HEK293T (cell line): ENCODE data around the gene PIEZO2.

Experiments
- BHLHE40 ChIP-seq: fragments of 450-650 bp; IDR thresholded peaks from 2 replicates; pipeline ENCODE4 v1.6.1; 2016; ENCODE audit warnings: mild to moderate bottlenecking, moderate library complexity, borderline replicate concordance
- L3MBTL2 ChIP-seq: fragments of 450-650 bp; conservative IDR thresholded peaks from 2 replicates; pipeline ENCODE4 v1.6.1; 2016; ENCODE audit warnings: mild to moderate bottlenecking
- LEF1 ChIP-seq: fragments of 450-650 bp; IDR thresholded peaks from 2 replicates; pipeline ENCODE4 v1.6.1; 2017; ENCODE audit warnings: mild to moderate bottlenecking, borderline replicate concordance
- NFRKB ChIP-seq: fragments of 450-650 bp; IDR thresholded peaks from 2 replicates; pipeline ENCODE4 v1.6.1; 2016; ENCODE audit warnings: mild to moderate bottlenecking, moderate library complexity
- SP1 ChIP-seq: fragments of 450-650 bp; IDR thresholded peaks from 2 replicates; pipeline ENCODE4 v1.6.1; 2017

DNA sequence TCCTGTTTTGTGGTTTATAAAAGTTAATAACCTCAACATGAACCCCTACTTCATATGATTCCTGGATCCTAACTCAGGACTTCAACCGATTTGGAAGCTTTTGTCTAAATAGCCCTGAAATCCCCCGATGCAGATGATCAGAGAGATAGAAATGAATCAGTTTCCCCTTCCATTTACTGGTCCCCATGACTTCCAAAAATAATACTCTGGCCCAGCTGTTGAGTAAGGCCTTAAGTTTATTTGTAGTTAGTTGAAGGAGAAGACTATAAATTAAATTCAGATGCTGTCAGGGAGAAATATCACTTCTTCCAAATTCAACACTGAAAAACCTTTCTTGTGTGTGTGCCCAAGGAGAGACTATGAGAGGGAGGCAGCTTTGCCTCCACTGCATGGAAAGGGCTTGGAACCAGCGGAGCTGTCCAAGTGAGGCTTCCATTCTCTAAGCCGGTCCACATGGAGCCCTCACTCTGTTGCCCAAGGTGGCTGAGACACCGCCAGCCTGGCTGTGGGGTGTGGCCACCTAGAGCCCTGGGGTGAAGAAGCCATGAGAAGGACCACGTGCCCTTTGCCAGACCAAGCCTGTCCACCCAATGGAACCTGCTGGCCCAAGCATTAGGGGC lies 53.6 kb downstream of the PIEZO2 start:
- TF ChIP-seq SP1: no peak
- no peak for TF ChIP-seq LEF1
- no peak for TF ChIP-seq L3MBTL2
- no peak for TF ChIP-seq NFRKB
- TF ChIP-seq BHLHE40: no peak
